SK-N-SH treated with all-trans-retinoic acid at 6 μM for 48 hours (cell line): ENCODE data around the gene CACNB4.

Experiments used
- ATAC-seq: fragments of 200-7000 bp; cut with Tn5 transposase; 3 replicates; pipeline ENCODE4 v1.9.1; 2020; ENCODE audit warnings: mild to moderate bottlenecking, moderate library complexity
- CSDC2 ChIP-seq: fragments of 250-450 bp; sonication (Bioruptor Pico); IDR thresholded peaks from 2 replicates; pipeline ENCODE4 v1.5.0; 2020; ENCODE audit warnings: mild to moderate bottlenecking, moderate library complexity
- ESRRG ChIP-seq: fragments of 250-450 bp; sonication (Bioruptor Pico); IDR thresholded peaks from 2 replicates; pipeline ENCODE4 v1.6.1; 2021; ENCODE audit warnings: mild to moderate bottlenecking
- GLIS3 ChIP-seq: fragments of 250-450 bp; sonication (Bioruptor Pico); IDR thresholded peaks from 2 replicates; pipeline ENCODE4 v1.5.0; 2020; ENCODE audit warnings: mild to moderate bottlenecking, moderate library complexity
- ISL1 ChIP-seq: fragments of 250-450 bp; sonication (Bioruptor Pico); IDR thresholded peaks from 2 replicates; pipeline ENCODE4 v2.1.2; 2022; ENCODE audit warnings: mild to moderate bottlenecking, moderate library complexity
- OSR1 ChIP-seq: fragments of 250-450 bp; sonication (Bioruptor Pico); IDR thresholded peaks from 2 replicates; pipeline ENCODE4 v1.8.0; 2022; ENCODE audit warnings: moderate library complexity, mild to moderate bottlenecking, inconsistent platforms
- PPARA ChIP-seq: fragments of 250-450 bp; sonication (Bioruptor Pico); IDR thresholded peaks from 2 replicates; pipeline ENCODE4 v1.5.0; 2020; ENCODE audit warnings: mild to moderate bottlenecking, borderline replicate concordance
- RARB ChIP-seq: fragments of 250-450 bp; sonication (Bioruptor Pico); IDR thresholded peaks from 2 replicates; pipeline ENCODE4 v1.8.0; 2021; ENCODE audit warnings: mild to moderate bottlenecking, moderate library complexity
- SNAI2 ChIP-seq: fragments of 250-450 bp; sonication (Bioruptor Pico); IDR thresholded peaks from 2 replicates; pipeline ENCODE4 v1.5.0; 2020; ENCODE audit warnings: mild to moderate bottlenecking, moderate library complexity
- TOX ChIP-seq: fragments of 250-450 bp; sonication (Bioruptor Pico); IDR thresholded peaks from 2 replicates; pipeline ENCODE4 v1.8.0; 2021; ENCODE audit warnings: mild to moderate bottlenecking, moderate library complexity, borderline replicate concordance
- ZC3H10 ChIP-seq: fragments of 250-450 bp; sonication (Bioruptor Pico); IDR thresholded peaks from 2 replicates; pipeline ENCODE4 v1.5.1; 2021; ENCODE audit warnings: mild to moderate bottlenecking, moderate library complexity
- ZFP3 ChIP-seq: fragments of 250-450 bp; sonication (Bioruptor Pico); IDR thresholded peaks from 2 replicates; pipeline ENCODE4 v1.5.0; 2020; ENCODE audit warnings: mild to moderate bottlenecking, moderate library complexity
- ZFP30 ChIP-seq: fragments of 450-650 bp; formaldehyde crosslinking; IDR thresholded peaks from 2 replicates; pipeline ENCODE4 v1.5.0; 2022; ENCODE audit warnings: mild to moderate bottlenecking, moderate library complexity
- ZNF565 ChIP-seq: fragments of 450-650 bp; formaldehyde crosslinking; conservative IDR thresholded peaks from 2 replicates; pipeline ENCODE4 v1.5.0; 2020; ENCODE audit warnings: low read depth, mild to moderate bottlenecking, moderate library complexity
- ZNF70 ChIP-seq: fragments of 450-650 bp; formaldehyde crosslinking; IDR thresholded peaks from 2 replicates; pipeline ENCODE4 v1.5.0; 2020; ENCODE audit warnings: mild to moderate bottlenecking, moderate library complexity
- ZNF8 ChIP-seq: fragments of 450-650 bp; formaldehyde crosslinking; IDR thresholded peaks from 2 replicates; pipeline ENCODE4 v1.5.0; 2020; ENCODE audit warnings: mild to moderate bottlenecking, moderate library complexity
- TF ChIP-seq, protein P1 (sequence below): fragments of 250-450 bp; sonication (Bioruptor Pico); IDR thresholded peaks from 2 replicates; pipeline ENCODE4 v1.8.0; 2021; ENCODE audit warnings: low read depth, mild to moderate bottlenecking, moderate library complexity, borderline replicate concordance
- TF ChIP-seq, protein P2 (sequence below): fragments of 250-450 bp; sonication (Bioruptor Pico); IDR thresholded peaks from 2 replicates; pipeline ENCODE4 v1.5.0; 2020; ENCODE audit warnings: mild to moderate bottlenecking, moderate library complexity
- TF ChIP-seq, protein P3 (sequence below): fragments of 250-450 bp; sonication (Bioruptor Pico); IDR thresholded peaks from 2 replicates; pipeline ENCODE4 v1.5.1; 2020; ENCODE audit warnings: low read depth, mild to moderate bottlenecking, moderate library complexity
- TF ChIP-seq, protein P4 (sequence below): fragments of 250-450 bp; sonication (Bioruptor Pico); IDR thresholded peaks from 2 replicates; pipeline ENCODE4 v1.8.0; 2020; ENCODE audit warnings: mild to moderate bottlenecking, moderate library complexity, borderline replicate concordance
- TF ChIP-seq, protein P5 (sequence below): fragments of 250-450 bp; sonication (Bioruptor Pico); IDR thresholded peaks from 2 replicates; pipeline ENCODE4 v1.5.1; 2021; ENCODE audit warnings: mild to moderate bottlenecking, moderate library complexity

Gene CACNB4

DNA sequence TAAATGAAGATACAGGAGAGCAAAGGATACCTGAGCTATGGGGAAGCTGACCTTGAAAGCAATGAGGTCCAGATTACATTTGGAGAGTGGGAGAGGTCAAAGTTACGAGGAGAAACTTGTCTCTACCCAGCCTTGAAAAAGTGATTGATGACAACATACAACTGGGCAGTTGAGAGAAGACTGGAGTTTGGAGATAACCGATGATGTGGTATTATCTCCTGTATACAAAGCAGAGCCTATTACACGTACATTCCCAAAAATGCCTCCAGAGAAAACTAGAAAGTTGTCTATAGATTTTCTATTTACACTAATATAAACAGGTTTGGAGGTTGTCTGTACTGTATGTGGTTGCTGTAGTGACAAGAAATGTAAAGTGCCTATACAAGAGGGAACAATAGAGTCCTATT, 299.0 kb downstream of the CACNB4 start:
- no peak for ATAC-seq
- TF ChIP-seq ESRRG (CRISPR knock-in tag) (no peak), SNAI2 (CRISPR knock-in tag) (no peak), ZFP30 (CRISPR knock-in tag) (no peak)

DNA sequence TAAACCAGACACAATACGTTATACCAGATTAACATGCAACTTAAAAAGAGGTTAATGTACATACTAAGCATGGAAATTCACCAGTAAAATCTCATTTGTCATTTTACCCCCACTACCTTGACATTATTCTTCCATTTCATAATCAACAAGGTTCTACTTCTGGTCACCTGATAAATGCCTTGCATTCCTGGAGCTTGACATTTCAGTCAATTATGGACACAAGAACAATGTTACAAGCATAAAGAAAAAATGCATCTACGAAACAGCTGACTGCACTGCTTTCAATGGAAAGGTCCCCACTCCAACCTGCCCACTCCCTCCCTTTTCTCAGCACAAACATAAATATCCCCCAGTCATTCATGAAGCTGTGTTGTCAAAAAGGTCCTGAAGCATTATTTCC, 302.1 kb downstream of the CACNB4 start:
- ATAC-seq, result no peak
- TF ChIP-seq PPARA (CRISPR knock-in tag) (no peak), TOX (CRISPR knock-in tag) (no peak), CSDC2 (CRISPR knock-in tag) (no peak), ZNF8 (CRISPR knock-in tag) (no peak), ZNF70 (CRISPR knock-in tag) (no peak), RARB (CRISPR knock-in tag) (no peak), OSR1 (CRISPR knock-in tag) (no peak), ZFP30 (CRISPR knock-in tag) (no peak), ZNF565 (CRISPR knock-in tag) (no peak), ZFP3 (CRISPR knock-in tag) (no peak)
- TF ChIP-seq, protein P1, sequence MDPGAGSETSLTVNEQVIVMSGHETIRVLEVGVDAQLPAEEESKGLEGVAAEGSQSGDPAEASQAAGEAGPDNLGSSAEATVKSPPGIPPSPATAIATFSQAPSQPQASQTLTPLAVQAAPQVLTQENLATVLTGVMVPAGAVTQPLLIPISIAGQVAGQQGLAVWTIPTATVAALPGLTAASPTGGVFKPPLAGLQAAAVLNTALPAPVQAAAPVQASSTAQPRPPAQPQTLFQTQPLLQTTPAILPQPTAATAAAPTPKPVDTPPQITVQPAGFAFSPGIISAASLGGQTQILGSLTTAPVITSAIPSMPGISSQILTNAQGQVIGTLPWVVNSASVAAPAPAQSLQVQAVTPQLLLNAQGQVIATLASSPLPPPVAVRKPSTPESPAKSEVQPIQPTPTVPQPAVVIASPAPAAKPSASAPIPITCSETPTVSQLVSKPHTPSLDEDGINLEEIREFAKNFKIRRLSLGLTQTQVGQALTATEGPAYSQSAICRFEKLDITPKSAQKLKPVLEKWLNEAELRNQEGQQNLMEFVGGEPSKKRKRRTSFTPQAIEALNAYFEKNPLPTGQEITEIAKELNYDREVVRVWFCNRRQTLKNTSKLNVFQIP (CRISPR knock-in tag), result no peak
- TF ChIP-seq, protein P2, sequence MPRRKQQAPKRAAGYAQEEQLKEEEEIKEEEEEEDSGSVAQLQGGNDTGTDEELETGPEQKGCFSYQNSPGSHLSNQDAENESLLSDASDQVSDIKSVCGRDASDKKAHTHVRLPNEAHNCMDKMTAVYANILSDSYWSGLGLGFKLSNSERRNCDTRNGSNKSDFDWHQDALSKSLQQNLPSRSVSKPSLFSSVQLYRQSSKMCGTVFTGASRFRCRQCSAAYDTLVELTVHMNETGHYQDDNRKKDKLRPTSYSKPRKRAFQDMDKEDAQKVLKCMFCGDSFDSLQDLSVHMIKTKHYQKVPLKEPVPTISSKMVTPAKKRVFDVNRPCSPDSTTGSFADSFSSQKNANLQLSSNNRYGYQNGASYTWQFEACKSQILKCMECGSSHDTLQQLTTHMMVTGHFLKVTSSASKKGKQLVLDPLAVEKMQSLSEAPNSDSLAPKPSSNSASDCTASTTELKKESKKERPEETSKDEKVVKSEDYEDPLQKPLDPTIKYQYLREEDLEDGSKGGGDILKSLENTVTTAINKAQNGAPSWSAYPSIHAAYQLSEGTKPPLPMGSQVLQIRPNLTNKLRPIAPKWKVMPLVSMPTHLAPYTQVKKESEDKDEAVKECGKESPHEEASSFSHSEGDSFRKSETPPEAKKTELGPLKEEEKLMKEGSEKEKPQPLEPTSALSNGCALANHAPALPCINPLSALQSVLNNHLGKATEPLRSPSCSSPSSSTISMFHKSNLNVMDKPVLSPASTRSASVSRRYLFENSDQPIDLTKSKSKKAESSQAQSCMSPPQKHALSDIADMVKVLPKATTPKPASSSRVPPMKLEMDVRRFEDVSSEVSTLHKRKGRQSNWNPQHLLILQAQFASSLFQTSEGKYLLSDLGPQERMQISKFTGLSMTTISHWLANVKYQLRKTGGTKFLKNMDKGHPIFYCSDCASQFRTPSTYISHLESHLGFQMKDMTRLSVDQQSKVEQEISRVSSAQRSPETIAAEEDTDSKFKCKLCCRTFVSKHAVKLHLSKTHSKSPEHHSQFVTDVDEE (CRISPR knock-in tag), result no peak
- TF ChIP-seq, protein P3, sequence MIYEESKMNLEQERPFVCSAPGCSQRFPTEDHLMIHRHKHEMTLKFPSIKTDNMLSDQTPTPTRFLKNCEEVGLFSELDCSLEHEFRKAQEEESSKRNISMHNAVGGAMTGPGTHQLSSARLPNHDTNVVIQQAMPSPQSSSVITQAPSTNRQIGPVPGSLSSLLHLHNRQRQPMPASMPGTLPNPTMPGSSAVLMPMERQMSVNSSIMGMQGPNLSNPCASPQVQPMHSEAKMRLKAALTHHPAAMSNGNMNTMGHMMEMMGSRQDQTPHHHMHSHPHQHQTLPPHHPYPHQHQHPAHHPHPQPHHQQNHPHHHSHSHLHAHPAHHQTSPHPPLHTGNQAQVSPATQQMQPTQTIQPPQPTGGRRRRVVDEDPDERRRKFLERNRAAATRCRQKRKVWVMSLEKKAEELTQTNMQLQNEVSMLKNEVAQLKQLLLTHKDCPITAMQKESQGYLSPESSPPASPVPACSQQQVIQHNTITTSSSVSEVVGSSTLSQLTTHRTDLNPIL (CRISPR knock-in tag), result no peak
- TF ChIP-seq, protein P4, sequence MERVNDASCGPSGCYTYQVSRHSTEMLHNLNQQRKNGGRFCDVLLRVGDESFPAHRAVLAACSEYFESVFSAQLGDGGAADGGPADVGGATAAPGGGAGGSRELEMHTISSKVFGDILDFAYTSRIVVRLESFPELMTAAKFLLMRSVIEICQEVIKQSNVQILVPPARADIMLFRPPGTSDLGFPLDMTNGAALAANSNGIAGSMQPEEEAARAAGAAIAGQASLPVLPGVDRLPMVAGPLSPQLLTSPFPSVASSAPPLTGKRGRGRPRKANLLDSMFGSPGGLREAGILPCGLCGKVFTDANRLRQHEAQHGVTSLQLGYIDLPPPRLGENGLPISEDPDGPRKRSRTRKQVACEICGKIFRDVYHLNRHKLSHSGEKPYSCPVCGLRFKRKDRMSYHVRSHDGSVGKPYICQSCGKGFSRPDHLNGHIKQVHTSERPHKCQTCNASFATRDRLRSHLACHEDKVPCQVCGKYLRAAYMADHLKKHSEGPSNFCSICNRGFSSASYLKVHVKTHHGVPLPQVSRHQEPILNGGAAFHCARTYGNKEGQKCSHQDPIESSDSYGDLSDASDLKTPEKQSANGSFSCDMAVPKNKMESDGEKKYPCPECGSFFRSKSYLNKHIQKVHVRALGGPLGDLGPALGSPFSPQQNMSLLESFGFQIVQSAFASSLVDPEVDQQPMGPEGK (CRISPR knock-in tag), result no peak

DNA sequence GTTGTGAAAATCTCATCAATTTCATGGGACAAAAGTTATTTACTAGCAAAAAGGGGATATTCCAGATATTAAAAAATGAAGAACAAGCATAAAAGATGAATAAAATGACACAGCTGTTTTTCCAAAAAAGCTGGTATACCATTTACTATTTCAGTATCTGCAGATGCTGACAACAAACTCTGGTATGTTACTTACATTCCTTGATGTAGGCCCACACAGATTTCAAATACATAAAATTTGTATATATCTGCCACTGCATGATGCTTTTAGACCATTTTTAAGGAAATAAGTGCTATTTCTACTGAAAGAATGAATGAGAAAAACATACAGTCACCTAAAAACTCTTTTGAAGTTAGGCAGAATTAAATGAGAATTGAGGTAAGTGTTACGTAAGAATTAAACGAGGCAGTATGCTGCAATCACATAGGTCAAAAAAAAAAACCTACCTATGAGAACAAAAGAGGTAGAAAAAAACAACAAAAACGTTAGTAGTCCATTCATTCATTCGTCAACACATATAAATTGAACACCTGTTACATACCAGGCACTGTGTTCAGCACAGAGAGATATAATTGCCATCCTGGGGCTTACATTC, 303.1 kb downstream of the CACNB4 start:
- no peak for ATAC-seq
- no peak for TF ChIP-seq ZFP3 (CRISPR knock-in tag)
- TF ChIP-seq GLIS3 (CRISPR knock-in tag), result no peak
- TF ChIP-seq, protein P5, sequence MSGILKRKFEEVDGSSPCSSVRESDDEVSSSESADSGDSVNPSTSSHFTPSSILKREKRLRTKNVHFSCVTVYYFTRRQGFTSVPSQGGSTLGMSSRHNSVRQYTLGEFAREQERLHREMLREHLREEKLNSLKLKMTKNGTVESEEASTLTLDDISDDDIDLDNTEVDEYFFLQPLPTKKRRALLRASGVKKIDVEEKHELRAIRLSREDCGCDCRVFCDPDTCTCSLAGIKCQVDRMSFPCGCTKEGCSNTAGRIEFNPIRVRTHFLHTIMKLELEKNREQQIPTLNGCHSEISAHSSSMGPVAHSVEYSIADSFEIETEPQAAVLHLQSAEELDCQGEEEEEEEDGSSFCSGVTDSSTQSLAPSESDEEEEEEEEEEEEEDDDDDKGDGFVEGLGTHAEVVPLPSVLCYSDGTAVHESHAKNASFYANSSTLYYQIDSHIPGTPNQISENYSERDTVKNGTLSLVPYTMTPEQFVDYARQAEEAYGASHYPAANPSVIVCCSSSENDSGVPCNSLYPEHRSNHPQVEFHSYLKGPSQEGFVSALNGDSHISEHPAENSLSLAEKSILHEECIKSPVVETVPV (CRISPR knock-in tag), result no peak
- TF ChIP-seq ZNF565 (CRISPR knock-in tag), result no peak
- TF ChIP-seq, protein P3 (CRISPR knock-in tag), result no peak
- no peak for TF ChIP-seq ZC3H10 (CRISPR knock-in tag)
- TF ChIP-seq ZFP30 (CRISPR knock-in tag), result no peak
- TF ChIP-seq, protein P2 (CRISPR knock-in tag), result no peak
- no peak for TF ChIP-seq ISL1 (CRISPR knock-in tag)
- no peak for TF ChIP-seq ZNF70 (CRISPR knock-in tag)
- no peak for TF ChIP-seq ESRRG (CRISPR knock-in tag)
- TF ChIP-seq CSDC2 (CRISPR knock-in tag), result no peak
- TF ChIP-seq, protein P4 (CRISPR knock-in tag), result no peak
